Uterus (tissue), 2 donors: ENCODE measurements around the gene ADAMTS4.

Experiments used
- POLR2A ChIP-seq, 2 donors: fragments of 450-650 bp; IDR thresholded peaks; one replicate each; pipeline ENCODE4 v1.6.1; 2016; ENCODE audit warnings: antibody characterized with exemption in 2 of 2, mild to moderate bottlenecking in 1 of 2, moderate library complexity in 1 of 2
- TF ChIP-seq, protein P1 (sequence below), 4 experiments: fragments of 200-600 bp in 2 of 4; fragments of 450-650 bp in 2 of 4; sonication (generic) in 2 of 4; IDR thresholded peaks; one replicate each; pipeline ENCODE4 v1.5.1; 2016 to 2019; ENCODE audit warnings: antibody characterized with exemption in 4 of 4, mild to moderate bottlenecking in 2 of 4, moderate library complexity in 1 of 4

GRCh38 chr1:161229896-161230295 lies 31.0 kb upstream of the ADAMTS4 start:
- TF ChIP-seq POLR2A (IDR thresholded peaks at IDR 0.05), result no peak
- TF ChIP-seq, protein P1, sequence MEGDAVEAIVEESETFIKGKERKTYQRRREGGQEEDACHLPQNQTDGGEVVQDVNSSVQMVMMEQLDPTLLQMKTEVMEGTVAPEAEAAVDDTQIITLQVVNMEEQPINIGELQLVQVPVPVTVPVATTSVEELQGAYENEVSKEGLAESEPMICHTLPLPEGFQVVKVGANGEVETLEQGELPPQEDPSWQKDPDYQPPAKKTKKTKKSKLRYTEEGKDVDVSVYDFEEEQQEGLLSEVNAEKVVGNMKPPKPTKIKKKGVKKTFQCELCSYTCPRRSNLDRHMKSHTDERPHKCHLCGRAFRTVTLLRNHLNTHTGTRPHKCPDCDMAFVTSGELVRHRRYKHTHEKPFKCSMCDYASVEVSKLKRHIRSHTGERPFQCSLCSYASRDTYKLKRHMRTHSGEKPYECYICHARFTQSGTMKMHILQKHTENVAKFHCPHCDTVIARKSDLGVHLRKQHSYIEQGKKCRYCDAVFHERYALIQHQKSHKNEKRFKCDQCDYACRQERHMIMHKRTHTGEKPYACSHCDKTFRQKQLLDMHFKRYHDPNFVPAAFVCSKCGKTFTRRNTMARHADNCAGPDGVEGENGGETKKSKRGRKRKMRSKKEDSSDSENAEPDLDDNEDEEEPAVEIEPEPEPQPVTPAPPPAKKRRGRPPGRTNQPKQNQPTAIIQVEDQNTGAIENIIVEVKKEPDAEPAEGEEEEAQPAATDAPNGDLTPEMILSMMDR (IDR thresholded peaks at IDR 0.05), result no peak
